Stimulated activated CD4-positive, alpha-beta T cell treated with anti-CD3 and anti-CD28 coated beads, Interleukin-15, amount 100 ng/mL, for 48 hours (primary cell): Measurements from ENCODE around the gene TIGAR.
A peak's percentile ranks its signal among the peaks of the same experiment; 100 is the strongest.

Source experiments
- DNase-seq, 2 donors: peaks; one replicate each; pipeline ENCODE4 v3.0.0-alpha.2; 2020; ENCODE audit warnings: low read depth in 2 of 2

The TIGAR gene

GRCh38 chr12:4320853-4321701 is at the start of gene TIGAR:
Gene TIGAR, plus strand, starts transcription at chr12:4321213. Its CDS starts 59 bp downstream, at chr12:4321272.
- DNase-seq: peak; percentile 81 to 90

DNA sequence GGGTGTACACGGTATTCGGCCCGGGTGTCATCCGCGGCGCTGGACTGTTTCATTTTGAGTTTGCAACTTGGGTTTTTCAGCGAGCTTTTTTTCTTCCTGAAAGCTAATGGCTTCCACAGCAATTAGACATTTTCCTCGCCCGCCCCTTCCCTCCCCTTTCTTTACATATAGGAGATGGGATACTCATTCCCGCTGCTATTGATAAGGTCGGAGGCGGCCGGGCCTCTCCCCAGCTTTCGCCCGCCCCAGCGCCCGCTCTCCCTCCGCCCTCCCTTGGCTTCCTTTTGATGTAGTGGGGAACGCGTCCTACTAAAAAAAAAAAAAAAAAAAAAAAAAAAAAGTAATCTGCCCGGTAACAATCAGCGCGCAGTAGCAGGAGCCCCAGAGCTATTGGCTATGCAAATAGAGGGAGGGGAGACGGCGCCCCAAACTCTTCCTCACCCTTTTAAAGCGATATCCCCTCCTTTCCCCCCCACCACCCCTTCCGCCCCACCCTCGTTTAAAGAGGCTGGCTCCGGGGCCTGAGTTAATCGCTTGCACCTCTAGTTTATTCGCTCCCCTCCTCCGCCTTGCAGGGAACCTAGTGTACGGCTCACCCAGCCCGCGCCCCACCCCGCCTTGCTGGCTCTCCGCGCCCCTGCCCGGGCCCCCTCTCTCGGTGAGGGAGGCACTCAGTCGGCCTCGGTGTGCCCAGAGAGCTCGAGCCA is 49.1 kb upstream of the TIGAR start:
- peak; percentile 85 to 87 for DNase-seq

- peak in 1 of 2 donors; percentile 56 for DNase-seq
Observed at GRCh38 chr12:4272424-4273272, 48.4 kb upstream of the TIGAR start.

GRCh38 chr12:4273273-4273651 is 47.8 kb upstream of the TIGAR start:
- no peak for DNase-seq

DNA sequence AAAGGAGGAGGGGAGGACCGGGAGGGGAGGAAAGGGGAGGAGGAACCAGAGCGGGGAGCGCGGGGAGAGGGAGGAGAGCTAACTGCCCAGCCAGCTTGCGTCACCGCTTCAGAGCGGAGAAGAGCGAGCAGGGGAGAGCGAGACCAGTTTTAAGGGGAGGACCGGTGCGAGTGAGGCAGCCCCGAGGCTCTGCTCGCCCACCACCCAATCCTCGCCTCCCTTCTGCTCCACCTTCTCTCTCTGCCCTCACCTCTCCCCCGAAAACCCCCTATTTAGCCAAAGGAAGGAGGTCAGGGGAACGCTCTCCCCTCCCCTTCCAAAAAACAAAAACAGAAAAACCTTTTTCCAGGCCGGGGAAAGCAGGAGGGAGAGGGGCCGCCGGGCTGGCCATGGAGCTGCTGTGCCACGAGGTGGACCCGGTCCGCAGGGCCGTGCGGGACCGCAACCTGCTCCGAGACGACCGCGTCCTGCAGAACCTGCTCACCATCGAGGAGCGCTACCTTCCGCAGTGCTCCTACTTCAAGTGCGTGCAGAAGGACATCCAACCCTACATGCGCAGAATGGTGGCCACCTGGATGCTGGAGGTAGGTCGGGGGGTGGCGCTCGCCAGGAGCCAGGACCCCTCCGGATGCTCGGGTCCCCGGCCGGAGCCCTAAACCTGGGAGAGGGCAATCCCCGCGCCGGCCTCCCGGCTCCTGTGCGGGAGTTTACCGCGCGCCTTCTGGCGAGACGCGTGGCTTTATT is 47.2 kb upstream of the TIGAR start, which contains the start of gene CCND2:
Gene CCND2 (plus strand): TSS at position 111 of the 744 bp plus-strand sequence. CDS start 279 bp downstream, at position 390.
- DNase-seq: peak; percentile 72 to 76

DNA sequence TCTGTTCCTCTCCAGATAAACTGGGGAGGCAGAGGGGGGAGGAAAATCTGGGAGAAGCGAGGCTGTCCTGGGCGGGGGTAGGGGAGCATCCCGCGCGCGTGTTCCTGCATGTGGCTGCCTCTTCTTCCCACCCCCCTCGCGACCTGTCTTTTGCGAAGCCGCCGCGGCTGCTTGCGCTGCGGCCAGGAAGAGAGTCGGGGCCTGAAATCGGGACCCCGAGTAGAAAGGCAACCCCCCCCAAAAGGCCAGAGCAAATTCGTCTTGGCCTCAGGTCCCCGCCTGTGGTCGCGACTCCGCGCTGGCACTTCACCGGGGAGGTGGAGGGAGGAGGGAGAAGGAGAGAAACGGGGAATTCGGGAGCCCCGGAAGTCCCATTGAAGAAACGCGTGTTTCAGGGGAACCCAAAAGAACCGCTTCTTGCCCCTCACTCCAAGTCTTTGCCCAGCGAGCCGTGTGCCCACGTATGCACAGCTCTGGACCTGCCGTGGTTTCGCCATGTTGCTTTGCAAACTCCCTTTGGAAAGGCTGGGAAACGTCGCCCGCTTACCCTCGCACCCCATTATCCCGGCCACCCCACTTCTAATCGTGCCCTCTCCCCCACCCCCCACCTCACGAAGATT is 46.5 kb upstream of the TIGAR start:
- no peak for DNase-seq

DNA sequence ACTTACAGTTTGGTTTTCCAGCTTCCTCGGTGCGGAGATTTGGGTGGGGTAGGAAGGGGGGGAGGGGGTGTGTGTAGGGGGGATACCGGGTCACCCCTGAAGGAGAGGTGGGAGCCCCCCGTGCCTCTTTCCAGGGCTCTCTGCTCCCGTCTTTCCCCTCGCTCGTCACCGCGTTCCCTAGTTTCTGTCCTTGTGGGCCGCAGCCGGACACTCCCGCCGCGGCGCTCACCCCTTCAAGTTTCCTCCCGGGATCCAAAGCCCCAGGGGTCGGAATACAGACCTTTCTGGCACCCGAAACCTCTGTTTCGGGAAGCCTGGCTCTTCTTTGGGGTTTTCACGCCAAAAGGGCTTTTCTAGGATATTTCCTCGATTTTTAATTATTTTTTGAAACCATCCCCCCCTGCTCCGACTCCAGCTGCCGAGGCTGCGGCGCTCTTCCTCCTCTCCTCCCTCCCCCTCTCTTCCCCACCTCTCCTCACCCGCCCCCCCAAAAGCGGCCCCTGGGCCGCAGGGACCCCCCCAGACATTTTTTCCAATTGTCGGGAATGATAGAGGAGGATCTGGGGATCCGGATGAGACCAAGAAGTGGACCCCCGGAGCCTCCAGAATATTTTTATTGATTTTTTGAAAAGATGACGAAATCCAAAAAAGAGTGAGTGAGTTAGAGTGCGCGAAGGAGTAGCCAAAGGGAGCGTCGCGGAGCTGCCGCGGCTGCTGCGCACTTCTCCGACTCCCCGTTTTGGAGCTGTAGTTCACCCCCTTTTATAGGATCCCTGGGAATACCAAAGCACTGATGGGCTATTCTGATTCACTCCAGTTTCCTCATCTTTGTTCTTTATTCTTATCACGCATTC is 45.8 kb upstream of the TIGAR start:
- no peak for DNase-seq

DNA sequence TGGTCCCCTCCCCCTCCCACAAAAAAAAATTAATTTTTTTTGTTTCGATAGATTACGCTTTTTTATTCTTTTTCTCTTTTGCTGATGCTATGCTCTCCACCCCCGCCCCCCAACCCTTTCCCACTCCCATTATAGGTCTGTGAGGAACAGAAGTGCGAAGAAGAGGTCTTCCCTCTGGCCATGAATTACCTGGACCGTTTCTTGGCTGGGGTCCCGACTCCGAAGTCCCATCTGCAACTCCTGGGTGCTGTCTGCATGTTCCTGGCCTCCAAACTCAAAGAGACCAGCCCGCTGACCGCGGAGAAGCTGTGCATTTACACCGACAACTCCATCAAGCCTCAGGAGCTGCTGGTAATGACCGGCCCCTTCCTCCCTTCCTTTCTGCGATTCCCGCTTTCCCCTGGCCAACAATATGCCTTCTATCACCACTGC is 45.1 kb upstream of the TIGAR start:
- DNase-seq: no peak

GRCh38 chr12:4276524-4277204 is 44.3 kb upstream of the TIGAR start:
- peak; percentile 77 to 82 for DNase-seq

GRCh38 chr12:4277205-4277543 is 43.8 kb upstream of the TIGAR start:
- DNase-seq: no peak

DNA sequence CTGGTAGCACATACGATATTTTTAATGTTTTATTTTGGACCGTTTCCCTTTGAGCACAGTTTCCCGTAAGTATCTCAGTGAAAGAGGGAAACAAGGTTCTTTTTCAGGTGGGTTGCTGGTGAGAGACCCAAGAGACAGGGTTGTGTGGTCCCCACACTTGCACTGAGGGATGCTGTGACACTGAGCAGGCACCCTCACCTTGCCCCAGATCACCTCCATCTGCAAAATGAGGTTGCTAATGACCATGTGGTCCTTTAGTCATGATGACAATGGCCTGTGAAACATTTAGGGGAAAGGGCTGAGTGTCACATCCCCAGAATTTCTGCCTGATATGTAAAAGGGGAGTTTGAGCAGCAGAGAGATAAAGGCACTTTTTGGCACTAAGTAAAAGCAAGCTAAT is 43.2 kb upstream of the TIGAR start:
- no peak for DNase-seq

DNA sequence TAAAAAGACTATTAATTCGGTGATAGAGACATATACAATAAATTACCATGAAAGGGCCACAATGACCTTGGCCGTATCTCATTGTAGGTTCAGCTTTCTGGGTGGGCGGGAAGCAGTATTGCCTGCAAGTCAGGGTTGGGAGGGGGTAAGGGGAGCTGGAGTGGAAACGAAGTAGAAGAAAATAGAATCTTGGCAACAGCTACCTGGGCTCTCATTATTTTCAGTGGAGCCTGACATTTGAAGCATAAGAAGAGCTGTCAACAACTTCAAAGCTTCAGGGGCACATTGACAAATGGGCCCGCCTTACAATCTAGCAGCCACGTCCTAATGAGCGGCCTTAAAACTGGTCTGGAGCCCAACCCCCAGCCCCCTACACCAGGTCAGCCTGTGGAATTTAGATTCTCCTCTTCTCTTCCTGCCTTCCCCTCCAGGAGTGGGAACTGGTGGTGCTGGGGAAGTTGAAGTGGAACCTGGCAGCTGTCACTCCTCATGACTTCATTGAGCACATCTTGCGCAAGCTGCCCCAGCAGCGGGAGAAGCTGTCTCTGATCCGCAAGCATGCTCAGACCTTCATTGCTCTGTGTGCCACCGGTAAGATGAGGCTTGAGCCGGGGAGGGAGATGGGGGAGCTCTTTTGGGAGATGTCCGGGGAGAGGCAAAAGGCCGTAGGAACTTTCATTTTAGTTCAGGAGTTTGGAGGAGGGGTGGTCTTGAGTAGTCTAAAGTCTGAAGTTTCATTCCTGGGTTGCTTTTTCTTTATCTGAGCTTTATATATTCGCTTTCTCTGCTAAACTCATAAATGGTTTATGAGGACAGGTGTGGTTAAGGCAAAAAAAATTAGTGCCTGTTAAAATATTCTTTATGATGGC is 42.5 kb upstream of the TIGAR start:
- DNase-seq: no peak

- no peak for DNase-seq
Observed at GRCh38 chr12:4279198-4279690, 41.8 kb upstream of the TIGAR start.

- DNase-seq: no peak
Observed at GRCh38 chr12:4280351-4281163, 40.5 kb upstream of the TIGAR start.

DNA sequence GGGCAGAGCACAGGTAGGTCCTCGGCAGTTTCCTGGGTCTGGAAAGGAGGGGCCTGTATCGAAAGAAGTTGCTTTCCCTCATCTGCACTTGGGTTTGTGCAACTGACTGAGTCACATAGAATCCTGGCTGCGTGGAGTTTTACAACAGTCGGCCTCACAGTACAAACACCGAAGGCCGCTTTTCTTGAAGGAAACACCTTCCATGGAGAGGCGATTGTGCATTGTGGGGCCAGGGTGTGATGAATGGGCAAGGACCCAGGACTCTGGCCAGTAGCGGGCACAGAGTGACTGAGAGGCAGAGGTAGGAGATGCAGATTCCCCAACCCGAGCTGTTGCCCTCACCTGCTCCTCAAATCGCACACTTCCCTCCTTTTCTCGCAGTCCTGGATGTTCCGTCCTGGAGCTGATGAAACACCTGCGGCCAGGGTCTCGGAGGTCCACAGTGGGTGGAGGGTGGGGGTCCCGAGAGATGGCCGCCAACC is 39.8 kb upstream of the TIGAR start:
- DNase-seq: no peak

GRCh38 chr12:4282103-4282891 is 38.7 kb upstream of the TIGAR start:
- no peak for DNase-seq
